Karpas-422 (cell line): Measurements from ENCODE around the gene LDOC1. TPM values are rescaled to one million over a fixed set of nuclear protein-coding genes. Genes with fewer than 3 reads are reported as not detected.
"Not testable (repeated sequence)": the region's sequence is repeated elsewhere in the genome, so short reads cannot be mapped to it uniquely, and the experiment has no call there.

Experiments used
- DNase-seq: peaks from one replicate; pipeline ENCODE4 v3.0.0-alpha.2; 2015
- H2AFZ ChIP-seq: fragments of 200-600 bp; sonication (generic); 2 replicates; pipeline ENCODE4 v1.6.1; 2014; ENCODE audit warnings: antibody characterized with exemption, low read length, mixed read lengths
- H3K27ac ChIP-seq: fragments of 200-600 bp; sonication (generic); 2 replicates; pipeline ENCODE4 v1.5.1; 2014; ENCODE audit warnings: mild to moderate bottlenecking, low read length, moderate library complexity
- H3K27me3 ChIP-seq: fragments of 200-600 bp; sonication (generic); 2 replicates; pipeline ENCODE4 v1.6.1; 2014; ENCODE audit warnings: low read length, mixed read lengths
- H3K36me3 ChIP-seq: fragments of 200-600 bp; sonication (generic); 2 replicates; pipeline ENCODE4 v1.6.1; 2014; ENCODE audit warnings: low read length, mixed read lengths; ENCODE audit not compliant: insufficient read depth
- H3K4me1 ChIP-seq: fragments of 200-600 bp; sonication (generic); 2 replicates; pipeline ENCODE4 v1.6.1; 2014; ENCODE audit warnings: mild to moderate bottlenecking, low read length, mixed read lengths
- H3K4me2 ChIP-seq: fragments of 200-600 bp; sonication (generic); 2 replicates; pipeline ENCODE4 v1.6.1; 2014; ENCODE audit warnings: low read length, low read depth, mild to moderate bottlenecking; ENCODE audit not compliant: poor library complexity, severe bottlenecking
- H3K4me3 ChIP-seq: fragments of 200-600 bp; sonication (generic); 2 replicates; pipeline ENCODE4 v1.5.1; 2014; ENCODE audit warnings: mild to moderate bottlenecking, antibody characterized with exemption, low read length, mixed read lengths
- H3K79me2 ChIP-seq: fragments of 200-600 bp; sonication (generic); 2 replicates; pipeline ENCODE4 v1.6.1; 2014; ENCODE audit warnings: mild to moderate bottlenecking, low read length, mixed read lengths
- H3K9ac ChIP-seq: fragments of 200-600 bp; sonication (generic); 2 replicates; pipeline ENCODE4 v1.6.0; 2014; ENCODE audit warnings: low read length
- H3K9me2 ChIP-seq: fragments of 200-600 bp; sonication (generic), shearing (Covaris generic); replicated peaks from 2 replicates; pipeline ENCODE4 v1.6.0; 2014; ENCODE audit warnings: mild to moderate bottlenecking, low read length, moderate library complexity; ENCODE audit not compliant: insufficient read depth
- H3K9me3 ChIP-seq: fragments of 300-700, 200-600 bp; sonication (generic); 2 replicates; pipeline ENCODE4 v1.6.1; 2014; ENCODE audit warnings: low read length, mixed read lengths
- H4K20me1 ChIP-seq: fragments of 200-600 bp; sonication (generic); 2 replicates; pipeline ENCODE4 v1.6.1; 2014; ENCODE audit warnings: mild to moderate bottlenecking, antibody characterized with exemption, low read length, low read depth; ENCODE audit not compliant: insufficient read depth
- total RNA-seq: library from RNA; depleted of rRNA; stranded (reverse); fragments of >200 nt; shearing (Covaris generic); gene quantifications from 2 replicates; pipeline ENCODE4 v1.2.3, GENCODE V29; 2014; ENCODE audit warnings: low replicate concordance; rRNA removed

Gene LDOC1
- total RNA-seq, result not detected in 2 replicates

- no peak within 1 kb of the TSS for H3K4me3 ChIP-seq
Observed at GRCh38 chrX:141176586-141177451, at the start of gene LDOC1. TSS of gene LDOC1 (minus strand) at chrX:141177129. CDS start at chrX:141177021, 108 bp downstream.

GRCh38 chrX:141221611-141222010 lies 44.7 kb upstream of the LDOC1 start:
- Histone ChIP-seq H3K4me3 (no peak overlapping the region), H3K27me3 (no peaks in the 10 kb centered on the region), H3K9ac (no peak overlapping the region), H4K20me1 (no peaks in the 10 kb centered on the region), H3K27ac (no peak overlapping the region), H2AFZ (no peak overlapping the region), H3K9me3 (peaks cover 14% of the 10 kb centered on the region), H3K79me2 (no peaks in the 10 kb centered on the region), H3K4me1 (no peaks in the 10 kb centered on the region), H3K9me2 (no peaks in the 10 kb centered on the region), H3K36me3 (no peaks in the 10 kb centered on the region), H3K4me2 (no peak overlapping the region)
- DNase-seq, result no peak

More at GRCh38 chrX:141176586-141177451, at the start of gene LDOC1:
- Histone ChIP-seq H2AFZ (no peak within 1 kb of the TSS), H3K9me3 (peaks cover 9% of the 10 kb centered on the region), H3K36me3 (no peaks in the 10 kb centered on the region), H3K4me2 (no peak within 1 kb of the TSS), H3K27me3 (no peaks in the 10 kb centered on the region), H3K9me2 (no peaks in the 10 kb centered on the region), H3K79me2 (no peaks in the 10 kb centered on the region), H3K4me1 (no peaks in the 10 kb centered on the region), H4K20me1 (no peaks in the 10 kb centered on the region), H3K27ac (no peak within 1 kb of the TSS), H3K9ac (no peak within 1 kb of the TSS)
- no peak for DNase-seq

GRCh38 chrX:141220342-141221008 lies 43.5 kb upstream of the LDOC1 start:
- H3K27ac ChIP-seq, result no peak overlapping the region
- no peaks in the 10 kb centered on the region for H4K20me1 ChIP-seq
- H3K4me2 ChIP-seq, result no peak overlapping the region
- no peaks in the 10 kb centered on the region for H3K9me2 ChIP-seq
- no peak overlapping the region for H3K4me3 ChIP-seq
- H3K9ac ChIP-seq, result no peak overlapping the region
- H3K36me3 ChIP-seq, result no peaks in the 10 kb centered on the region
- DNase-seq, result no peak
- no peaks in the 10 kb centered on the region for H3K4me1 ChIP-seq
- no peak overlapping the region for H2AFZ ChIP-seq
- H3K27me3 ChIP-seq, result no peaks in the 10 kb centered on the region
- H3K79me2 ChIP-seq, result no peaks in the 10 kb centered on the region
- H3K9me3 ChIP-seq, result peaks cover 18% of the 10 kb centered on the region

- no peaks in the 10 kb centered on the region for H3K79me2 ChIP-seq
- no peaks in the 10 kb centered on the region for H3K4me1 ChIP-seq
- H3K4me3 ChIP-seq, result no peak overlapping the region
- no peak overlapping the region for H3K4me2 ChIP-seq
- H3K27ac ChIP-seq, result no peak overlapping the region
- peaks cover 23% of the 10 kb centered on the region for H3K9me3 ChIP-seq
- H3K9ac ChIP-seq, result no peak overlapping the region
- H4K20me1 ChIP-seq, result no peaks in the 10 kb centered on the region
- no peaks in the 10 kb centered on the region for H3K9me2 ChIP-seq
- H3K36me3 ChIP-seq, result no peaks in the 10 kb centered on the region
- H2AFZ ChIP-seq, result no peak overlapping the region
- no peak for DNase-seq
- no peaks in the 10 kb centered on the region for H3K27me3 ChIP-seq
Observed at GRCh38 chrX:141214196-141214595, 37.3 kb upstream of the LDOC1 start.

- Histone ChIP-seq H3K79me2 (no peaks in the 10 kb centered on the region), H3K4me2 (no peak overlapping the region), H3K36me3 (no peaks in the 10 kb centered on the region), H3K9me2 (no peaks in the 10 kb centered on the region), H4K20me1 (no peaks in the 10 kb centered on the region), H3K4me3 (no peak overlapping the region), H3K27me3 (no peaks in the 10 kb centered on the region), H3K27ac (no peak overlapping the region), H3K4me1 (no peaks in the 10 kb centered on the region), H3K9me3 (peaks cover 15% of the 10 kb centered on the region), H2AFZ (no peak overlapping the region), H3K9ac (no peak overlapping the region)
- no peak for DNase-seq
Observed at GRCh38 chrX:141201962-141202361, 25.0 kb upstream of the LDOC1 start.

GRCh38 chrX:141188573-141188972 lies 11.6 kb upstream of the LDOC1 start:
- not testable (repeated sequence) for H3K4me3 ChIP-seq, H3K79me2 ChIP-seq, H3K27me3 ChIP-seq, H3K4me1 ChIP-seq, DNase-seq, H3K9me3 ChIP-seq, H4K20me1 ChIP-seq, H3K36me3 ChIP-seq, H2AFZ ChIP-seq, H3K27ac ChIP-seq, H3K9me2 ChIP-seq, H3K9ac ChIP-seq, H3K4me2 ChIP-seq

- DNase-seq, result no peak
- Histone ChIP-seq H3K4me3 (no peak overlapping the region), H2AFZ (no peak overlapping the region), H3K9me2 (no peaks in the 10 kb centered on the region), H3K79me2 (no peaks in the 10 kb centered on the region), H4K20me1 (no peaks in the 10 kb centered on the region), H3K4me2 (no peak overlapping the region), H3K27ac (no peak overlapping the region), H3K27me3 (no peaks in the 10 kb centered on the region), H3K4me1 (no peaks in the 10 kb centered on the region), H3K9ac (no peak overlapping the region), H3K36me3 (no peaks in the 10 kb centered on the region), H3K9me3 (peaks cover 15% of the 10 kb centered on the region)
Observed at GRCh38 chrX:141185366-141185765, 8.4 kb upstream of the LDOC1 start.

GRCh38 chrX:141183000-141183399 lies 6.1 kb upstream of the LDOC1 start:
- H3K27ac ChIP-seq, result no peak overlapping the region
- H3K9ac ChIP-seq, result no peak overlapping the region
- H3K36me3 ChIP-seq, result no peaks in the 10 kb centered on the region
- no peak overlapping the region for H3K4me3 ChIP-seq
- H4K20me1 ChIP-seq, result no peaks in the 10 kb centered on the region
- H3K4me1 ChIP-seq, result no peaks in the 10 kb centered on the region
- H3K27me3 ChIP-seq, result no peaks in the 10 kb centered on the region
- no peaks in the 10 kb centered on the region for H3K79me2 ChIP-seq
- H3K9me3 ChIP-seq, result peaks cover 14% of the 10 kb centered on the region
- no peak for DNase-seq
- H3K9me2 ChIP-seq, result no peaks in the 10 kb centered on the region
- H2AFZ ChIP-seq, result no peak overlapping the region
- H3K4me2 ChIP-seq, result no peak overlapping the region
